PC-3 (cell line): ENCODE results near the gene FAM131C. TPM values are rescaled to one million over a fixed set of nuclear protein-coding genes. Genes with fewer than 3 reads are reported as not detected.
A peak's percentile ranks its signal among the peaks of the same experiment; 100 is the strongest.

Experiments
- ATAC-seq: fragments of 200-7000 bp; cut with Tn5 transposase; 2 replicates; pipeline ENCODE4 v1.9.1; 2020; ENCODE audit warnings: mild to moderate bottlenecking, moderate library complexity
- BruUV-seq: library from RNA; stranded (reverse); fragments of 400-500 nt; replicated peaks from 2 replicates; lab custom pipeline; 2021; lab: Mats Ljungman, UMichigan
- CTCF ChIA-PET: fragments of 300-600 bp; sonication (Branson Sonifier 250); formaldehyde crosslinking; loops from one replicate; lab custom pipeline; 2022; ENCODE audit warnings: antibody characterized with exemption; lab: Charles Lee
- POLR2A ChIA-PET: fragments of 300-600 bp; sonication (Branson Sonifier 250); formaldehyde crosslinking; loops from one replicate; lab custom pipeline; 2022; ENCODE audit warnings: antibody characterized with exemption; ENCODE audit not compliant: unreplicated experiment; lab: Charles Lee
- DNase-seq: peaks from one replicate; pipeline ENCODE4 v3.0.0-alpha.2; 2015
- H2AFZ ChIP-seq: fragments of 300-600 bp; sonication (generic); 2 replicates; pipeline ENCODE4 v1.6.0; 2016; ENCODE audit warnings: antibody characterized with exemption, low read length
- H3F3A ChIP-seq: fragments of 300-600 bp; sonication (generic); one replicate; pipeline ENCODE4 v1.6.0; 2017; ENCODE audit warnings: antibody characterized with exemption, low read length, control low read depth, mild to moderate bottlenecking; ENCODE audit not compliant: unreplicated experiment
- H3K27ac ChIP-seq: fragments of 300-600 bp; sonication (generic); 2 replicates; pipeline ENCODE4 v1.5.1; 2016; ENCODE audit warnings: mild to moderate bottlenecking, low read length
- H3K27me3 ChIP-seq: fragments of 300-600 bp; sonication (generic); 2 replicates; pipeline ENCODE4 v1.6.1; 2016; ENCODE audit warnings: low read length, mixed read lengths
- H3K36me3 ChIP-seq: fragments of 300-600 bp; sonication (generic); 2 replicates; pipeline ENCODE4 v1.6.1; 2016; ENCODE audit warnings: low read depth, mixed run types, low read length, mixed read lengths
- H3K4me1 ChIP-seq: fragments of 300-600 bp; sonication (generic); 2 replicates; pipeline ENCODE4 v1.5.1; 2016; ENCODE audit warnings: low read length; ENCODE audit not compliant: insufficient read depth
- H3K4me2 ChIP-seq: fragments of 300-600 bp; sonication (generic); 2 replicates; pipeline ENCODE4 v1.6.0; 2016; ENCODE audit warnings: low read length
- H3K4me3 ChIP-seq: fragments of 300-600 bp; sonication (generic); 2 replicates; pipeline ENCODE4 v1.5.1; 2016; ENCODE audit warnings: mild to moderate bottlenecking, low read length, mixed read lengths
- H3K79me2 ChIP-seq: fragments of 300-600 bp; sonication (generic); 2 replicates; pipeline ENCODE4 v1.6.1; 2017; ENCODE audit warnings: low read length, mixed read lengths
- H3K9ac ChIP-seq: fragments of 300-600 bp; sonication (generic); 2 replicates; pipeline ENCODE4 v1.6.0; 2016; ENCODE audit warnings: mild to moderate bottlenecking, low read length
- H3K9me2 ChIP-seq: fragments of 300-600 bp; sonication (generic); replicated peaks from 2 replicates; pipeline ENCODE4 v1.6.1; 2016; ENCODE audit warnings: mixed run types, low read length, mixed read lengths
- H3K9me3 ChIP-seq: fragments of 300-600 bp; sonication (generic); 2 replicates; pipeline ENCODE4 v1.6.1; 2016; ENCODE audit warnings: low read length, mixed read lengths
- H4K20me1 ChIP-seq: fragments of 300-600 bp; sonication (generic); 2 replicates; pipeline ENCODE4 v1.6.1; 2016; ENCODE audit warnings: low read length, mixed read lengths
- EZH2 ChIP-seq: fragments of 300-600 bp; sonication (generic); IDR thresholded peaks from one replicate; pipeline ENCODE4 v1.6.1; 2017; ENCODE audit warnings: antibody characterized with exemption, mild to moderate bottlenecking, low read length; ENCODE audit not compliant: unreplicated experiment
- EZH2phosphoT487 ChIP-seq: fragments of 300-600 bp; sonication (generic); IDR thresholded peaks from 2 replicates; pipeline ENCODE4 v1.6.1; 2018; ENCODE audit warnings: mild to moderate bottlenecking, antibody characterized with exemption, low read length, borderline replicate concordance
- intact Hi-C: fragments of 100-400 bp; cut with micrococcal nuclease; formaldehyde crosslinking; loops from 2 replicates; pipeline ENCODE4 v1.9.0; 2023
- total RNA-seq: library from RNA; depleted of rRNA; stranded (reverse); fragments of >200 nt; gene quantifications from 2 replicates; pipeline ENCODE4 v1.2.3, GENCODE V29; 2014
- TF ChIP-seq, protein P1 (sequence below): fragments of 300-600 bp; sonication (generic); conservative IDR thresholded peaks from 2 replicates; pipeline ENCODE4 v1.5.1; 2017; ENCODE audit warnings: antibody characterized with exemption, low read depth, mild to moderate bottlenecking, low read length

FAM131C gene
- total RNA-seq, 1 experiment from 2014 or later, result 7.7 TPM

DNA sequence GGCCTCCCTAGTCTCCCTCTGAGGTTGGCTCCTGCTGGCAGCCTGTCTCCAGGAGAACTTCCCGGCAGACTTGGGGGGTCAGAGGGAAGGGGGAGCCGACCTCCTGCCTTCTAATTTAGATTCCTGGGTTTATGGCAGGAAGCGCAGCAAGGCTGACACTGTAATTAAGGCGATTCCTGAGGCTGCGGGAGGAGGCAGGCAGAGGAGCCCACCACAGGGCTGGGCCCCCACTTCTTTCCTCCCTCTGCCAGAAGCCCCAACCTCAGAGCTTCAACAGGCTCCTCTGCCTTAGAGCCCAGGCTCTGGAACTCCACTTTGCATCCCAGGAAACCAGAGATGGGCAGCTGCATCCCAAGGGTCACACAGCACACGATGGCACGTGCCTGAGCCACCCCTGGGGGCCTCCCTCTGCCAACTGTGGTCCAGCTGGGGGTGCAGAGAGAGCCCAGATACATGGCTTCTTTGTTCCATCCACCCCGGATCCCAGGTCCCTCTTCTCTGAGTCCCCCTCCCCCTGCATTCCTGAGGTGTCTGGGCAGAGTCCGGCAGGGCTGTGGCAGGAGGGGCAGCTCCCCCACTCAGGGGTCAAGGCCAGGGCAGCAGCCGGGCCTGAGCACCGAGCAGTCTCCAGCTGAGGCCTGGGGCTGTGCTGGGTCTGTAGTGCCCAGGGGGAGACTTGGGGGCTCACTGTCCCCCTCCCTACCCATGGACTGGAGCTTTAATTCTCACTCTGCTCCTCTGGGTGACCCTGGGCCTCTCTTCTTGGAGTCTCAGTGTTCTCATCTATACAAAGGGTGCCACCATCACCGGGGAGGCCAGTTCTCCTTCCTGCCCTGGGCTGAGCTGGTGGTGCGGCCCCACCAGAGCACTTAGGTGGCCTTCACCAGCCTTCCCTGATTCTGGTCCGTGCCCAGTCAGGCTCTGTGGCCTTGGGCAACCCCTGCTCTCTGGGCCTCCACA, 39.4 kb upstream of the FAM131C start:
- no peak for TF ChIP-seq EZH2phosphoT487
- TF ChIP-seq EZH2, result no peak
- TF ChIP-seq, protein P1, sequence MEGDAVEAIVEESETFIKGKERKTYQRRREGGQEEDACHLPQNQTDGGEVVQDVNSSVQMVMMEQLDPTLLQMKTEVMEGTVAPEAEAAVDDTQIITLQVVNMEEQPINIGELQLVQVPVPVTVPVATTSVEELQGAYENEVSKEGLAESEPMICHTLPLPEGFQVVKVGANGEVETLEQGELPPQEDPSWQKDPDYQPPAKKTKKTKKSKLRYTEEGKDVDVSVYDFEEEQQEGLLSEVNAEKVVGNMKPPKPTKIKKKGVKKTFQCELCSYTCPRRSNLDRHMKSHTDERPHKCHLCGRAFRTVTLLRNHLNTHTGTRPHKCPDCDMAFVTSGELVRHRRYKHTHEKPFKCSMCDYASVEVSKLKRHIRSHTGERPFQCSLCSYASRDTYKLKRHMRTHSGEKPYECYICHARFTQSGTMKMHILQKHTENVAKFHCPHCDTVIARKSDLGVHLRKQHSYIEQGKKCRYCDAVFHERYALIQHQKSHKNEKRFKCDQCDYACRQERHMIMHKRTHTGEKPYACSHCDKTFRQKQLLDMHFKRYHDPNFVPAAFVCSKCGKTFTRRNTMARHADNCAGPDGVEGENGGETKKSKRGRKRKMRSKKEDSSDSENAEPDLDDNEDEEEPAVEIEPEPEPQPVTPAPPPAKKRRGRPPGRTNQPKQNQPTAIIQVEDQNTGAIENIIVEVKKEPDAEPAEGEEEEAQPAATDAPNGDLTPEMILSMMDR, result no peak
- no peaks in the 10 kb centered on the region for H3F3A ChIP-seq
- ATAC-seq (no peak), DNase-seq (no peak)
- 0 out of 2 replicates have a peak, but pooled peaks cover 4% of the 10 kb centered on the region for H3K4me1 ChIP-seq
- intact Hi-C loops, result no loop called here
- no peaks in the 10 kb centered on the region for H3K27me3 ChIP-seq
- CTCF ChIA-PET, result no interaction called here
- no TSS peak for BruUV-seq
- POLR2A ChIA-PET, result no interaction called here
- H2AFZ ChIP-seq, result no peak overlapping the region
- no peak overlapping the region for H3K27ac ChIP-seq
- H3K4me2 ChIP-seq, result no peak overlapping the region
- no peak overlapping the region for H3K9ac ChIP-seq
- H4K20me1 ChIP-seq, result no peaks in the 10 kb centered on the region
- H3K9me2 ChIP-seq, result no peaks in the 10 kb centered on the region
- H3K36me3 ChIP-seq, result no peaks in the 10 kb centered on the region
- H3K79me2 ChIP-seq, result no peaks in the 10 kb centered on the region
- H3K9me3 ChIP-seq, result no peaks in the 10 kb centered on the region
- no peak overlapping the region for H3K4me3 ChIP-seq

- H4K20me1 ChIP-seq, result no peaks in the 10 kb centered on the region
- H3K36me3 ChIP-seq, result no peaks in the 10 kb centered on the region
- no peak overlapping the region for H3K9ac ChIP-seq
- H3K79me2 ChIP-seq, result no peaks in the 10 kb centered on the region
- BruUV-seq, result no TSS peak
- no peak overlapping the region for H2AFZ ChIP-seq
- H3K27me3 ChIP-seq, result no peaks in the 10 kb centered on the region
- H3K9me2 ChIP-seq, result no peaks in the 10 kb centered on the region
- no peaks in the 10 kb centered on the region for H3K4me1 ChIP-seq
- no peaks in the 10 kb centered on the region for H3F3A ChIP-seq
- POLR2A ChIA-PET, result no interaction called here
- H3K4me3 ChIP-seq, result no peak overlapping the region
- no peak overlapping the region for H3K4me2 ChIP-seq
- CTCF ChIA-PET, result interaction anchor here (1.0 kb wide), 1 partner anchor 33 kb away, joined by 3 read pairs; no protein-coding TSS in a partner anchor
- DNase-seq, result no peak
- H3K9me3 ChIP-seq, result no peaks in the 10 kb centered on the region
- TF ChIP-seq, protein P1, result no peak
- TF ChIP-seq EZH2, result no peak
- TF ChIP-seq EZH2phosphoT487, result no peak
- no peak overlapping the region for H3K27ac ChIP-seq
- intact Hi-C loops, result no loop called here
- ATAC-seq, result peak; percentile 34
Observed at GRCh38 chr1:16111771-16112595, 38.5 kb upstream of the FAM131C start.
